SK-N-MC (cell line): ENCODE measurements around the gene EPAS1.

Source experiments
- EZH2 ChIP-seq: fragments of 200-600 bp; sonication (generic); IDR thresholded peaks from one replicate; pipeline ENCODE4 v1.6.1; 2017; ENCODE audit warnings: antibody characterized with exemption
- FOXP2 ChIP-seq: optimal IDR thresholded peaks from 2 replicates; pipeline ENCODE3; 2011; ENCODE audit warnings: mild to moderate bottlenecking, moderate library complexity; ENCODE audit not compliant: insufficient read depth; ENCODE audit errors: extremely low read length, control extremely low read depth
- POLR2AphosphoS5 ChIP-seq: IDR thresholded peaks from 2 replicates; pipeline ENCODE4 v1.6.1; 2012; ENCODE audit warnings: mild to moderate bottlenecking, low read depth, low read length, borderline replicate concordance

- no peak for TF ChIP-seq POLR2AphosphoS5
- no peak for TF ChIP-seq EZH2
- TF ChIP-seq FOXP2: no peak
Measured at GRCh38 chr2:46404181-46404759, 107.1 kb downstream of the EPAS1 start.
